Epithelial cell of proximal tubule (primary cell): ENCODE data around the gene CD247. TPM values are rescaled to one million over a fixed set of nuclear protein-coding genes. Genes with fewer than 3 reads are reported as not detected.

ENCODE experiments used
- DNase-seq: peaks from one replicate; pipeline ENCODE4 v3.0.0-alpha.2; 2011; ENCODE audit warnings: low read depth
- H3K4me3 ChIP-seq: 2 replicates; pipeline ENCODE4 v1.5.1; 2011; ENCODE audit warnings: low read depth, mild to moderate bottlenecking, low read length
- total RNA-seq: library from RNA; depleted of rRNA; stranded (reverse); fragments of >200 nt; gene quantifications from 2 replicates; pipeline ENCODE4 v1.2.3, GENCODE V29; 2015
- TF ChIP-seq, protein P1 (sequence below): conservative IDR thresholded peaks from 2 replicates; pipeline ENCODE4 v1.5.1; 2012; ENCODE audit warnings: low read depth, mild to moderate bottlenecking, low read length

Gene CD247
- total RNA-seq, 1 donor from 2014 or later, result not detected

DNA sequence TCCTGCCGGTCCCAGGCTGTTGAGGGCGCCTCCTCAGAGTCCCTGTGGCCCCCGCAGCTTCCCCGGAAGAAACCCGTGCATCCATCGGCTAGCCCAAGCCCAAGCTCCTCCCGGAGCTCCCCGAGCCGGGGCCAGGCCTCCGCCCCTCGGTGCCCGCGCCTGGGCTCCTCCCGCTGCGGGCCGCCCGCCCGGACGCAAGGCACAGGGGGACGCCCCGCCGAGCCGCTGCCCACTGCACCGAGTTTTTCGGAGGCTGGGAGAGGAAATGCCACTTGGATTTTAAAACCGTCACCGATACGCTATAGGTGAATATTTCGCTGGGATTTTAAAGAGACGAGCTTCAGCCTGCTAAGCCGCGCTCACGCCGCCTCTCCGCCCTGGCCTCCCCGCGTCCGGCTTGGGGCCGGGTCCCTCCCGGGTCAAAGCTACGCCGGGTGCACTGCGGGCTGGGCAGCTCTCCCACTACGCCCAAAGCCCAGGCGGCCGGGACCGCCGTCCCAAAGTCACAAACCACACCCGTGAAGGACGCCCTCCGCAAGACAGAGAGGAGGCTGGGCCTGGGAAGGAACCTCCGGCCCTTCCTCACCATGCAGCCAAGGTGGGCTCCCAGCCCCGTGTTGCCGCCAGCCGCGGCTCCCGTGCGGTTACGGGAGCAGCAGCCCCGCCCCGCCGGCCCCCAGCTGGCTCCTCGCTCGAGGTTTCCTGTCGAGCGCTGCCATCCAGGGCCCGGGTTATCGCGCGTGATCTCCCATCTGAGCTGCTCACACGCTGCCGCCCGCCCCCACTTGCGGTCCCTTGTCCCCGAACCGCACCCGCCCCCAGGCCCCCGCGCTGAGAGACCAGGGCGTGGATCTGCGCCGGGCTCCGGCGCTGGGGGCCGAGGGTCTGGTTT lies 63.2 kb downstream of the CD247 start:
- TF ChIP-seq, protein P1, sequence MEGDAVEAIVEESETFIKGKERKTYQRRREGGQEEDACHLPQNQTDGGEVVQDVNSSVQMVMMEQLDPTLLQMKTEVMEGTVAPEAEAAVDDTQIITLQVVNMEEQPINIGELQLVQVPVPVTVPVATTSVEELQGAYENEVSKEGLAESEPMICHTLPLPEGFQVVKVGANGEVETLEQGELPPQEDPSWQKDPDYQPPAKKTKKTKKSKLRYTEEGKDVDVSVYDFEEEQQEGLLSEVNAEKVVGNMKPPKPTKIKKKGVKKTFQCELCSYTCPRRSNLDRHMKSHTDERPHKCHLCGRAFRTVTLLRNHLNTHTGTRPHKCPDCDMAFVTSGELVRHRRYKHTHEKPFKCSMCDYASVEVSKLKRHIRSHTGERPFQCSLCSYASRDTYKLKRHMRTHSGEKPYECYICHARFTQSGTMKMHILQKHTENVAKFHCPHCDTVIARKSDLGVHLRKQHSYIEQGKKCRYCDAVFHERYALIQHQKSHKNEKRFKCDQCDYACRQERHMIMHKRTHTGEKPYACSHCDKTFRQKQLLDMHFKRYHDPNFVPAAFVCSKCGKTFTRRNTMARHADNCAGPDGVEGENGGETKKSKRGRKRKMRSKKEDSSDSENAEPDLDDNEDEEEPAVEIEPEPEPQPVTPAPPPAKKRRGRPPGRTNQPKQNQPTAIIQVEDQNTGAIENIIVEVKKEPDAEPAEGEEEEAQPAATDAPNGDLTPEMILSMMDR, result no peak
- no peak for DNase-seq
- peak overlapping the region; percentile 83 for H3K4me3 ChIP-seq

DNA sequence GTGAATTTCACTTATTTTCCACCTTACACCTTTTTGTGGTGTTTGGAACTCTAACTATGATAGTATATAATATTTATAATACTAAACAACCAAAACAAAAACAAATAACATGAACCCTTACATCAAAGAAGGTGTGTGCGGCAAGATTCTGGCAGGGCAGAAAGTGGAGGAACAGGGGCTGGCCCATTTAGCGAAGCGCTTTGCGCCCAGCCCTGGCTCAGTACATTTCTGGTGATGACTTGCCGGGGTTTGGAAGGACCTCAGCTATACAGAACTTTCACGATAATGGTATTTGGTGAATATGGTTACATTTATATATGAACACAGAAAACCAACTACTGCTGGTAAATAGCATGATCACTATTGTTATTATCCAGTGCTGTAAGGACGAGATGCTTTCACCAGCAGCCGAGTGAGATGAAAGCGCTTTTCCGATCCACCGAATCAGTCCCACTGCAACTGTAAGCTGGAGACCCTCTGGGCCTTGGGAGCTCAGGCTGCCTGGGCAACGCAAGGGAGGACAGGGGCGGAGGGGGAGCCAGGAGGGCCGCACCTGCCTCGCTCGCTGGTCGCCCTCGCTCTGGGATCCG lies 63.9 kb downstream of the CD247 start:
- peak overlapping the region; percentile 83 for H3K4me3 ChIP-seq
- DNase-seq, result no peak
- TF ChIP-seq, protein P1, result no peak

GRCh38 chr1:167453123-167453522 lies 65.2 kb downstream of the CD247 start:
- H3K4me3 ChIP-seq, result no peak overlapping the region
- TF ChIP-seq, protein P1, result no peak
- no peak for DNase-seq

- TF ChIP-seq, protein P1, result no peak
- no peak overlapping the region for H3K4me3 ChIP-seq
Observed at GRCh38 chr1:167452483-167452882, 65.8 kb downstream of the CD247 start.

DNA sequence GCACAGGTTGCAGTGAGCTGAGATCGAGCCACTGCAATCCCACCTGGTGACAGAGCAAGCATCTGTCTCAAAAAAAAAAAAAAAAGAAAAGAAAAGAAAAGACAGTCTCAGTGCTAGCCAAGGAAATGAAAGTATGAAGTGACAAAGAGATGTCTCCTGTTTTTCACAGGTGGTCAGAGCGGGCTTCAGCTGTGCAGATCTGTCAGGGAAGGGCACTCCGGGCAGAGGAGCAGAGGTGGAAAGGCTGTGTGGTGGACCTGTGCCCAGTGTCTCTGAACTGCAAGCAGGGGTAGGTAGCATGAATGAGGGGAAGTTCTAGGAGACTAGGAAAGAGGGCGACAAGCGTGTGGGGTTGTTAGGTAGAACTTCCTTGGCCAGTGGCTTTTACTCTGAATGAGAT lies 67.5 kb downstream of the CD247 start:
- DNase-seq, result no peak
- H3K4me3 ChIP-seq, result no peak overlapping the region
- TF ChIP-seq, protein P1, result no peak

More at GRCh38 chr1:167452483-167452882, 65.8 kb downstream of the CD247 start:
- DNase-seq, result no peak

- TF ChIP-seq, protein P1, result no peak
- no peak overlapping the region for H3K4me3 ChIP-seq
- DNase-seq, result no peak
Observed at GRCh38 chr1:167447521-167448136, 70.7 kb downstream of the CD247 start.
